WERI-Rb-1 (cell line): Measurements from ENCODE around the gene SEBOX.
A peak's percentile ranks its signal among the peaks of the same experiment; 100 is the strongest.

ENCODE experiments used
- DNase-seq: peaks from one replicate; pipeline ENCODE4 v3.0.0-alpha.2; 2020
- H3K27ac ChIP-seq: fragments of 250-450 bp; sonication (Bioruptor Pico); 2 replicates; pipeline ENCODE4 v1.5.1; 2020; ENCODE audit warnings: mild to moderate bottlenecking, moderate library complexity
- H3K27me3 ChIP-seq: fragments of 250-450 bp; sonication (Bioruptor Pico); 2 replicates; pipeline ENCODE4 v1.5.1; 2021; ENCODE audit warnings: mild to moderate bottlenecking, low read depth, moderate library complexity; ENCODE audit not compliant: insufficient read depth, severe bottlenecking
- H3K36me3 ChIP-seq: fragments of 250-450 bp; sonication (Bioruptor Pico); 2 replicates; pipeline ENCODE4 v1.5.1; 2020; ENCODE audit warnings: mild to moderate bottlenecking, moderate library complexity
- H3K4me3 ChIP-seq: 2 replicates; pipeline ENCODE4 v1.5.1; 2011; ENCODE audit warnings: low read depth, mild to moderate bottlenecking, control low read depth, low read length
- H3K9me3 ChIP-seq: fragments of 250-450 bp; sonication (Bioruptor Pico); 2 replicates; pipeline ENCODE4 v1.5.1; 2021; ENCODE audit warnings: mild to moderate bottlenecking, moderate library complexity; ENCODE audit not compliant: severe bottlenecking
- CTCF ChIP-seq: IDR thresholded peaks from 2 replicates; pipeline ENCODE4 v1.5.1; 2011; ENCODE audit warnings: low read depth, mild to moderate bottlenecking, control low read depth, inconsistent platforms, low read length

SEBOX gene

GRCh38 chr17:28370035-28370743 lies 5.2 kb upstream of the SEBOX start, which contains the start of gene VTN:
Gene VTN (minus strand): TSS chr17:28370307. CDS start chr17:28370203, 104 bp downstream.
- peak; percentile 90 for DNase-seq
- peak within 1 kb of the TSS; percentile 80 for H3K27ac ChIP-seq
- H3K4me3 ChIP-seq, result peak within 1 kb of the TSS; percentile 34
- no peaks in the 10 kb centered on the region for H3K9me3 ChIP-seq
- peak; percentile 46 for TF ChIP-seq CTCF
- peaks cover 8% of the 10 kb centered on the region for H3K36me3 ChIP-seq
- H3K27me3 ChIP-seq, result no peaks in the 10 kb centered on the region

GRCh38 chr17:28369684-28370034 lies 4.7 kb upstream of the SEBOX start:
- peak; percentile 38 for TF ChIP-seq CTCF
- H3K4me3 ChIP-seq, result no peak overlapping the region; the same call in 1 of the 2 replicates
- no peaks in the 10 kb centered on the region for H3K9me3 ChIP-seq
- DNase-seq, result peak; percentile 38
- H3K27ac ChIP-seq, result peak overlapping the region; percentile 80
- H3K36me3 ChIP-seq, result peaks cover 12% of the 10 kb centered on the region
- H3K27me3 ChIP-seq, result no peaks in the 10 kb centered on the region

DNA sequence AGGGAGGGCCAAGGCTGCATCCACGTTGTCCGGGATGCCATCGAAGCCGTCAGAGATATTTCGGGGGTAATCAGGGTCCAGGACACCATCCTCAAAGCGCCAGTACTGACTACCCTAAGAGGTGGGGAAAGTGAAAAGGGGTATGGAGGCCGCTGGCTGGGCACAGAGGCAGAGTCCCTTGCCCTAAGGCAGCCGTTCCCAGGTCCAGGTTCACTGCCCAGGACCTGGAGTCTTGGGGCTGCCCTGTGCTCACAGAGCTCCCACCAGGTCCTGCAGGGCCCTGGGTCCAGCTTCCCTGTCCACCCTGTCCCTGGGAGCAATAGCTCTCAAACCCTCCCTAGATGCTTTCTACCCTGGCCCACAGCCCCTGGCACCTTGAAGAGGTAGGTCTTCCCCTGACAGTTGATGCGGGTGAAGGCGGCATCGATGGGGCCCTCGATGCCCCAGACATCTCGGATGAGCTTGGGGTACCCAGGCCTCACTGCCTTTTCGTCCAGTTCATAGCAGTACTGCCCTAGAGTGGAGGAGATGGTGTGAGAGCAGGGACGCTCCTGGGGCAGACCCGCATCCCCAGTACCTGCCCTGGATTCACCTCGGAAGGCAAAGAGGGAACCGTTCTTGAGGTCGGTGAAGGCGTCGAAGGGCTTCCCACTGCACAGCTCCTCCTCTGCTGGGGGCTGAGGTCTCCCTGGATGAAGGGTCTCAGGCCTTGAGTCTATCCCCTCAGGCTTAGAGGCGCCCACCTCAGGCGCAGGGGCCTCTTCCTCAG lies 4.1 kb upstream of the SEBOX start:
- Histone ChIP-seq H3K27me3 (no peaks in the 10 kb centered on the region), H3K4me3 (no peak overlapping the region), H3K9me3 (no peaks in the 10 kb centered on the region), H3K27ac (peak overlapping the region; percentile 80), H3K36me3 (peaks cover 14% of the 10 kb centered on the region)
- no peak for TF ChIP-seq CTCF
- DNase-seq, result no peak

GRCh38 chr17:28368306-28368831 lies 3.4 kb upstream of the SEBOX start:
- no peak for TF ChIP-seq CTCF
- Histone ChIP-seq H3K9me3 (no peaks in the 10 kb centered on the region), H3K27me3 (no peaks in the 10 kb centered on the region), H3K36me3 (peaks cover 9% of the 10 kb centered on the region), H3K27ac (no peak overlapping the region), H3K4me3 (no peak overlapping the region)
- no peak for DNase-seq

- peaks cover 5% of the 10 kb centered on the region; the same call in 1 of the 2 replicates for H3K36me3 ChIP-seq
- H3K9me3 ChIP-seq, result no peaks in the 10 kb centered on the region
- no peak for DNase-seq
- H3K27me3 ChIP-seq, result no peaks in the 10 kb centered on the region
- no peak overlapping the region for H3K4me3 ChIP-seq
- H3K27ac ChIP-seq, result no peak overlapping the region
- no peak for TF ChIP-seq CTCF
Measured at GRCh38 chr17:28367641-28368305, 2.8 kb upstream of the SEBOX start.
